GM10266 (cell line): ENCODE results near the gene FAAP20.

ENCODE experiments used
- DNase-seq: peaks from one replicate; pipeline ENCODE4 v3.0.0; 2012; ENCODE audit errors: extremely low spot score
- CTCF ChIP-seq: IDR thresholded peaks from 2 replicates; pipeline ENCODE4 v1.5.1; 2012; ENCODE audit warnings: mild to moderate bottlenecking, low read depth; ENCODE audit not compliant: control insufficient read depth, insufficient read depth; ENCODE audit errors: missing control alignments

FAAP20 gene

GRCh38 chr1:2178875-2179274 is 15.7 kb downstream of the FAAP20 start:
- TF ChIP-seq CTCF: no peak
- no peak for DNase-seq

- no peak for TF ChIP-seq CTCF
Measured at GRCh38 chr1:2177946-2178538, 16.5 kb downstream of the FAAP20 start.

GRCh38 chr1:2177541-2177940 is 17.0 kb downstream of the FAAP20 start:
- no peak for TF ChIP-seq CTCF
- DNase-seq: no peak

More at GRCh38 chr1:2177946-2178538, 16.5 kb downstream of the FAAP20 start:
- DNase-seq: no peak

GRCh38 chr1:2176615-2177014 is 18.0 kb downstream of the FAAP20 start:
- TF ChIP-seq CTCF: no peak

GRCh38 chr1:2175681-2176454 is 18.7 kb downstream of the FAAP20 start:
- no peak for TF ChIP-seq CTCF
- no peak for DNase-seq

More at GRCh38 chr1:2176615-2177014, 18.0 kb downstream of the FAAP20 start:
- no peak for DNase-seq

GRCh38 chr1:2175055-2175414 is 19.5 kb downstream of the FAAP20 start:
- DNase-seq: no peak
- TF ChIP-seq CTCF: no peak
